Measurements from ENCODE around the gene TMEM139. TPM values are rescaled to one million over a fixed set of nuclear protein-coding genes. Genes with fewer than 3 reads are reported as not detected.

The TMEM139 gene
- total RNA-seq, 2 donors from 2014 or later: 3.2 TPM; not detected in 1

GRCh38 chr7:143292876-143293275 lies 8.1 kb downstream of the TMEM139 start:
- Histone ChIP-seq H3K4me3 (no peak overlapping the region), H3K36me3 (peaks cover 29% of the 10 kb centered on the region), H3K9me3 (no peaks in the 10 kb centered on the region), H3K4me1 (ENCODE audit: control insufficient read depth in 1 of 2, low read depth in 2 of 2) (peaks cover 25 to 50% of the 10 kb centered on the region in 2 donors), H3K27me3 (replicated peaks; ENCODE audit: insufficient read depth) (no peaks in the 10 kb centered on the region), H3K27ac (no peak overlapping the region)
- no peak for TF ChIP-seq CTCF (IDR thresholded peaks at IDR 0.05)
- ATAC-seq (ENCODE audit: insufficient number of reproducible peaks, low FRiP score, low read depth) (no peak), DNase-seq (ENCODE audit: low spot score) (no peak)

- H3K9me3 ChIP-seq: no peaks in the 10 kb centered on the region
- H3K36me3 ChIP-seq: peaks cover 41% of the 10 kb centered on the region
- no peaks in the 10 kb centered on the region for H3K27me3 ChIP-seq (replicated peaks; ENCODE audit: insufficient read depth)
- peaks cover 12 to 31% of the 10 kb centered on the region in 2 donors for H3K4me1 ChIP-seq (ENCODE audit: control insufficient read depth in 1 of 2, low read depth in 2 of 2)
- no peak overlapping the region for H3K4me3 ChIP-seq
- peak overlapping the region; percentile 36 to 47 for H3K27ac ChIP-seq
- no peak for DNase-seq (ENCODE audit: low spot score)
- TF ChIP-seq CTCF (IDR thresholded peaks at IDR 0.05): no peak
- ATAC-seq (ENCODE audit: insufficient number of reproducible peaks, low FRiP score, low read depth): no peak
Observed at GRCh38 chr7:143295870-143296269, 11.1 kb downstream of the TMEM139 start.

- no peaks in the 10 kb centered on the region for H3K27me3 ChIP-seq (replicated peaks; ENCODE audit: insufficient read depth)
- no peak overlapping the region for H3K4me3 ChIP-seq
- no peak for DNase-seq (ENCODE audit: low spot score)
- no peaks in the 10 kb centered on the region for H3K9me3 ChIP-seq
- H3K36me3 ChIP-seq: peaks cover 46% of the 10 kb centered on the region
- no peak for ATAC-seq (ENCODE audit: insufficient number of reproducible peaks, low FRiP score, low read depth)
- H3K4me1 ChIP-seq (ENCODE audit: control insufficient read depth in 1 of 2, low read depth in 2 of 2): peaks cover 11 to 25% of the 10 kb centered on the region in 2 donors
- no peak overlapping the region for H3K27ac ChIP-seq
- TF ChIP-seq CTCF (IDR thresholded peaks at IDR 0.05): no peak
Observed at GRCh38 chr7:143296686-143297085, 11.9 kb downstream of the TMEM139 start.

- DNase-seq (ENCODE audit: low spot score) (no peak), ATAC-seq (ENCODE audit: insufficient number of reproducible peaks, low FRiP score, low read depth) (no peak)
- Histone ChIP-seq H3K36me3 (peaks cover 46% of the 10 kb centered on the region), H3K27me3 (replicated peaks; ENCODE audit: insufficient read depth) (no peaks in the 10 kb centered on the region), H3K27ac (no peak overlapping the region), H3K4me3 (no peak overlapping the region), H3K4me1 (ENCODE audit: control insufficient read depth in 1 of 2, low read depth in 2 of 2) (peaks cover 11 to 25% of the 10 kb centered on the region in 2 donors), H3K9me3 (no peaks in the 10 kb centered on the region)
- no peak for TF ChIP-seq CTCF (IDR thresholded peaks at IDR 0.05)
Observed at GRCh38 chr7:143299346-143299745, 14.6 kb downstream of the TMEM139 start.

GRCh38 chr7:143299840-143300239 lies 15.1 kb downstream of the TMEM139 start:
- H3K27ac ChIP-seq: no peak overlapping the region
- DNase-seq (ENCODE audit: low spot score) (no peak), ATAC-seq (ENCODE audit: insufficient number of reproducible peaks, low FRiP score, low read depth) (no peak)
- H3K9me3 ChIP-seq: no peaks in the 10 kb centered on the region
- H3K4me3 ChIP-seq: no peak overlapping the region
- peaks cover 11 to 25% of the 10 kb centered on the region in 2 donors for H3K4me1 ChIP-seq (ENCODE audit: control insufficient read depth in 1 of 2, low read depth in 2 of 2)
- peak; percentile 19 for TF ChIP-seq CTCF (IDR thresholded peaks at IDR 0.05)
- peaks cover 46% of the 10 kb centered on the region for H3K36me3 ChIP-seq
- no peaks in the 10 kb centered on the region for H3K27me3 ChIP-seq (replicated peaks; ENCODE audit: insufficient read depth)

All from thoracic aorta (tissue), 2 donors.